Stimulated activated CD8-positive, alpha-beta memory T cell treated with anti-CD3 and anti-CD28 coated beads, Interleukin-15, amount 100 ng/mL, for 48 hours (primary cell): ENCODE results near the gene DIP2C.
"Not testable (repeated sequence)": the region's sequence is repeated elsewhere in the genome, so short reads cannot be mapped to it uniquely, and the experiment has no call there.

Experiments used
- DNase-seq, 2 donors: peaks; one replicate each; pipeline ENCODE4 v3.0.0-alpha.2; 2020; ENCODE audit warnings: low read depth in 2 of 2

The DIP2C gene

GRCh38 chr10:359093-359492 lies 330.4 kb downstream of the DIP2C start:
- no peak for DNase-seq

- no peak for DNase-seq
These were observed 332.1 kb downstream of the DIP2C start for GRCh38 chr10:357201-357950.

GRCh38 chr10:356452-356851 lies 333.0 kb downstream of the DIP2C start:
- DNase-seq = no peak

GRCh38 chr10:354901-355617 lies 334.4 kb downstream of the DIP2C start:
- DNase-seq = no peak

GRCh38 chr10:352476-353235 lies 336.8 kb downstream of the DIP2C start:
- DNase-seq = no peak

GRCh38 chr10:351770-352334 lies 337.6 kb downstream of the DIP2C start:
- DNase-seq = peak in 1 of 2 donors; percentile 25

GRCh38 chr10:350981-351501 lies 338.4 kb downstream of the DIP2C start:
- DNase-seq = no peak

GRCh38 chr10:349081-349480 lies 340.4 kb downstream of the DIP2C start:
- DNase-seq = no peak

GRCh38 chr10:348456-348855 lies 341.0 kb downstream of the DIP2C start:
- DNase-seq = no peak

GRCh38 chr10:347774-348173 lies 341.7 kb downstream of the DIP2C start:
- DNase-seq = not testable (repeated sequence)

- DNase-seq = not testable (repeated sequence)
These were observed 342.3 kb downstream of the DIP2C start for GRCh38 chr10:347190-347589.

GRCh38 chr10:344582-345200 lies 344.8 kb downstream of the DIP2C start:
- DNase-seq = no peak

GRCh38 chr10:343231-344220 lies 345.9 kb downstream of the DIP2C start:
- DNase-seq = no peak

- no peak for DNase-seq
These were observed 348.3 kb downstream of the DIP2C start for GRCh38 chr10:341081-341740.

- DNase-seq = no peak
These were observed 348.8 kb downstream of the DIP2C start for GRCh38 chr10:340646-341045.

GRCh38 chr10:339038-339391 lies 350.5 kb downstream of the DIP2C start:
- DNase-seq = no peak

GRCh38 chr10:338171-339037 lies 351.1 kb downstream of the DIP2C start:
- DNase-seq = no peak

- DNase-seq = no peak
These were observed 353.2 kb downstream of the DIP2C start for GRCh38 chr10:336247-336646.
